HG03103 (cell line): ENCODE measurements around the gene PTPN11.
"Not testable (repeated sequence)": the region's sequence is repeated elsewhere in the genome, so short reads cannot be mapped to it uniquely, and the experiment has no call there.

ENCODE experiments used
- ATAC-seq: cut with Tn5 transposase; IDR thresholded peaks from one replicate; pipeline ENCODE4 v1.9.1; 2021; ENCODE audit warnings: low read depth; ENCODE audit not compliant: unreplicated experiment

The PTPN11 gene

DNA sequence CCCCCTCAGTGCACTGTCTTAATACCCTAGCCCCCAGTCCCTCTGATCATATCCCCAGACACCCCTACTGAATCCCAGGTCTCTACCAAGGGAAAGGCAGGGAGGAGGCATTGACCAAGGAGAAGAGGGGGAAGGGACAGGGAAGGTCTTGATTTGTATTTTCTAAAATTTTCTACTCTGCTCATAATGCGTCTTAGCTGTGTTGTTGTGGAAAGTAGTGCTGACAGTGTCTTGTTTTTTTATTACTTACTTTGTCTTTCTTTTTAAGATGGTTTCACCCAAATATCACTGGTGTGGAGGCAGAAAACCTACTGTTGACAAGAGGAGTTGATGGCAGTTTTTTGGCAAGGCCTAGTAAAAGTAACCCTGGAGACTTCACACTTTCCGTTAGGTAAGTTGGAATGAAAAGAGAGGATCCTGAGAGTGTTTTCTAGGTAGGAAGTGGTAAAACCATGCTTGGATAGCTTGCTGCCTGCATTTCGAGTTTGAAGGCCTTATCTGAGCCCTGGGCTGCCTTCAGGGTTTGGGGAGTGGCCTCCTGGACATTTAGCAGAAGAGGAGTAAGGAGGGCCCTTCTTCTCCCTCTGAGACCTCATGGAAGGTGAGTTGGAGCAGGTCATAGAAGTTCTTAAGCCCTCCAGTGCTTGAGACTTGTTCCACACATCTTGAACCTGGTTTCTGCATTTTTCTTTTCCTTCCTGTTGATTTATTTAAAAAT is 27.4 kb downstream of the PTPN11 start:
- no peak for ATAC-seq

DNA sequence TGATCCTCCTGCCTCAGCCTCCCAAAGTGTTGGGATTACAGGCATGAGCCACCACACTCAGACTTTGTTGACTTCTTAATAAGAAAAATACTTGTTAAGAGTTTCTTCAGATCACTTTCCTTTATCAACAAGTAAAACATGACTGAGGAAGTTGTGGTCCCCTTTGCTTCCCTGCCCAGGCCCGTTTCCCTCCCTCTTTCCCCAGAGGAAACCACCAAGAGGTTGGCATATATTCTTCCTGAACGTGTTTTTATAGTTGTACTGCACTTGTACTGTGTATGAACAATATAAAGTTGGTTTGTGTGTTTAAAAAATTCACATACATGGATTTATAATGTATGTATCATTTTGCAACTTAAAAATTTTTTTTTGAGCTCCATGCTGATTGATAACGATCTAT is 28.4 kb downstream of the PTPN11 start:
- ATAC-seq, result no peak

DNA sequence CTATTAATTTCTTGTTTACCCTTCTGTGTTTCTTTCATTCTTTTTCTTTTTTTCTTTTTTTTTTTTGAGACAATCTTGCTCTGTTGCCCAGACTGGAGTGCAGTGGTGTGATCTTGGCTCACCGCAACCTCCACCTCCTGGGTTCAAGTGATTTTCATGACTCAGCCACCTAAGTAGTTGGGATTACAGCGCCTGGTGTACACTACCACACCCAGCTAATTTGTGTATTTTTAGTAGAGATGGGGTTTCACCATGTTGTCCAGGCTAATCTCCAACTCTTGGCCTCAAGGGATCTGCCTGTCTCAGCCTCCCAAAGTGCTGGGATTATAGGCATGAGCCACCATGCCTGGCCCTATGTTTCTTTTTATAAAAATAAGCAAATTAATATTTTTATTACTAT is 29.4 kb downstream of the PTPN11 start:
- ATAC-seq, result not testable (repeated sequence)

DNA sequence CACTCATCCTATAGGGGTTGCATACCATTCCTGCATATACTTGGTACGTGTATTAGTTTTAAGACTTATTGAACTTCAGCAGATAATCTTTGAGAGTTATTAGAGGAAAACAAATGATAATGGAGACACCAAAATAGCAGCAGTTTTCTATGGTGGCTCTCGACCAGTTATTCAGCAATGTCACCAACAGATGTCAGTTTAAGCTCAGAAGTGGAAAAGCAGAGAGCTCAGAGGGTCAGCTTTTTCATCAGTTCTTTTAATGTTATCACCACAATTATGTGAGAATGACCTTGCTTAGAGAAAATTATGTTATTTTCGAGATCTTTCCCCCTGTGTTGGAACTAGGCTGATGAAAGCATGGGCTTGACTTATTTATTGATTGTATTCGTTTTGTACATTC is 32.0 kb downstream of the PTPN11 start:
- ATAC-seq, result no peak

DNA sequence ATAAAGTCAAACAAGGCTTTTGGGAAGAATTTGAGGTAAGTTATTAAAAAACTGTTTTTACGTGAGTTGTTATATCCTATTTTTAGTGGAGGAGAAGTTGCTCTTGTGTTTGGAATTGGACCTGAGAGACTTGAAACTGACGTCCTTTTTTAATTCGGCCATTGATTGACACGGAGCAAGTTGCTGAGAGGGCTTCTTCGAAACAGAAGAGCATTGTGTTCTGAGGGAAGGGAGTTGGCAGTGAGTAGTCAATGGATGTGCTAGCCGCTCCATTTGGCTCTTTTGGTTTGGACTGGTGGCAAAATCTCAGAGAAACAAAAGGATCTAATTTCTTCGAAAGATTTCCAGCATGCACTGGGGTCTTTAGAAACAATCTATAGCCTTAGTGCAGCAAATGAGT is 37.3 kb downstream of the PTPN11 start:
- no peak for ATAC-seq

DNA sequence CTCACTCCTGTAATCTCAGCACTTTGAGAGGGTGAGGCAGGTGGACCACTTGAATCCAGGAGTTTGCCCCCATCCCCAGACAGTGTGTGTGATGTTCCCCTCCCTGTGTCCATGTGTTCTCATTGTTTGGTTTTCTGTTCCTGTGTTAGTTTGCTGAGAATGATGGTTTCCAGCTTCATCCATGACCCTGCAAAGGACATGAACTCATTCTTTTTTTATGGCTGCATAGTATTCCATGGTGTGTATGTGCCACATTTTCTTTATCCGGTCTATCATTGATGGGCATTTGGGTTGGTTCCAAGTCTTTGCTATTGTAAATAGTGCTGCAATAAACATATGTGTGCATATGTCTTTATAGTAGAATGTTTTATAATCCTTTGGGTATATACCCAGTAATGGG is 38.4 kb downstream of the PTPN11 start:
- ATAC-seq, result not testable (repeated sequence)

DNA sequence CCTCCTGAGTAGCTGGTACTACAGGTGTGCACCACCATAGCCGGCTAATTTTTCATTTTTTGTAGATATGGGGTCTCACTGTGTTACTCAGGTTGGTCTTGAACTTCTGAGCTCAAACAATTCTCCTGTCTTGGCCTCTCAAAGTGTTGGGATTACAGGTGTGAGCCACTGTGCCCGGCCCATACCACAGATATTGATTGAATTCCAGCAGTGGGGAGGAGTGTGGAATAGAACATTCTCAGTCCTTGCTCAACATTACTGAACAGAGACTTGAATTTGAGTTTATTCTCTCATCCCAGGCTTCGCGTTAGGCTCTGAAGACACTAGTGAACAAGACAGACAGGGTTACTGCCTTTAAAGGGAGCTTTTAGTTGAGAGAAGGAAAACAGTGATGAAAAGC is 39.6 kb downstream of the PTPN11 start:
- no peak for ATAC-seq

DNA sequence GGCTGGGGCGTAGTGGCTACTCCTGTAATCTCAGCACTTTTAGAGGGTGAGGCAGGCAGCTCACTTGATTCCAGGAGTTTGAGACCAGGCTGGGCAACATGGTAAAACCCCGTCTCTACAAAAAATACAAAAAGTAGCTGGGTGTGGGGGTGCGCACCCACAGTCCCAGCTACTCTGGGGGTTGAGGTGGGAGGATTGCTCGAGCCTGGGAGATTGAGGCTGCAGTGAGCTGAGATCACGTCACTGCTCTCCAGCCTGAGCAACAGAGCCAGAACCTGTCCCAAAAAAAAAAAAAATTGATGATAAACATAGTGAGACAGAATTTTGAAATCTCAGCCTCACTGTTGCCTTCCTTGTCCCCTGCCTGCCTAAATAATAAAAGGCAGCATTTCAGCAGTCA is 40.0 kb downstream of the PTPN11 start:
- no peak for ATAC-seq

DNA sequence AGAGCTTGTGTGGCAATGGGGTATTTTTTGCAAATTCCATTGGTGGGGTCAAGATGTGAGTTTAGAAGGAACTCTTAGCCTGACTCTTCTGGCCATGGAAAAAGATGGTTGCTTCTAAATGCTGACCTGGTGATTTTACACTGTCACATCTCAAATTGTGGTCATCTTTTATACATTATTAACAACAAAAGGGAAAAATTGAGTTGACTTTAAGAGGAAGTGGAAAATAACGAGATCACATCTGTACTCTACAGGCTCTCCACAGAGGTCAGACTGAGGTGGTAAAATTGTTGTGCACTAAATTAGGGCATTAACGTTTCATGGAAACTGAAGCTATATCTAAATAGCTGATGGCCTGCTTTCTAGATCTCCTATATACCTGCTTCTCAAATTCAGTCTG is 44.7 kb downstream of the PTPN11 start:
- ATAC-seq, result no peak

DNA sequence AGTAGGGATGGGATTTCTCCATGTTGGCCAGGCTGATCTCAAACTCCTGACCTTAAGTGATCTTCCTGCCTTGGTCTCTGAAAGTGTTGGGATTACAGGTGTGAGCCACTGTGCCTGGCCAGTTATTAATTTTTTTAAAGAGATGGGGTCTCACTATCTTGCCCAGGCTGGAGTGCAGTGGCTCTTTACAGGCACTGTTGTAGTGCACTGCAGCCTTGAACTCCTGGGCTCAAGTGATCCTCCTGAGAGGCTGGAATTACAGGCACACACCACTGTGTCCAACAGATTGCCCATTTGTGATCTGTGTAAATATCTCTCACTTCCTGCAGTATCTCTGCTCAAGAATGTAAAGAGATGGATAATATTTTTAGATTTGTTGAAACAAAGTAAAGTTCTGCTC is 45.9 kb downstream of the PTPN11 start:
- ATAC-seq, result no peak

DNA sequence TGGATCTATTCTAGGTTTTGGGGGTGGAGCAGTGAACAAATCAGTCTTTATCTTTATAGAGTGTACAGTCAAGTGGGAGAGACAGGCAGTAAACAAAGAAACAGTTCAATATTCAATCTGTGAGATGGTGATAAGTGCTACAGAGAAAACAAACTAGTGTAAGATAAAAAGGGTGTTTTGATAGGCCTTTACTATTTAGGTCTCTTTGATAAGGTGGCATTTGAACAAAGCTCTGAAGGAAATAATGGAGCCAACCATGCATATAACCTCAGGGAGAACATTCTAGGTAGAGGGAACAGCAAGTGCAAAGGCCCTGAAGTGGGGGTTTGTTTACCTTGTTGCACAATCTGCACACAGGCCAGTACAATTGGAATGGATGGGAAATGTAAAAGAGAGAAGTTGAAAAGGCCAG is 47.3 kb downstream of the PTPN11 start:
- no peak for ATAC-seq

DNA sequence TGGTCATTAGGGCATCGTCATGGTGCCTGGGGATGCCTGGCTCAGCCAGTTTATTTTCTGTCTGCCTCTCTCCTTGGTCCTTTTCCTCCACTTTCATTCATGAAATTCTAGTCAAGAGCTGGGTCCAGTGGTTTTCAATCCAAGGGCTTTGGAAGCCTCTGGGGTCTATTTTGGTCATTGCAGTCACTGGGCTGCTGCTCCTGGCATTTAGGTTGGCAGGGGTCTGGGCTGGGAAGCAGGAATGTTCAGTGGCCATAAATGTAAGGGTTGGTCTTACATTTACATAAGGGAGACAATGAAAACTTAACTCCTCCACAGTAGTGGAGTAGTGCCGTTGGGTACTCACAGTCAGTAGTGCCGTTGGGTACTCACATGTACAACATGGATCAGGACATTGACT is 48.1 kb downstream of the PTPN11 start:
- ATAC-seq, result no peak

DNA sequence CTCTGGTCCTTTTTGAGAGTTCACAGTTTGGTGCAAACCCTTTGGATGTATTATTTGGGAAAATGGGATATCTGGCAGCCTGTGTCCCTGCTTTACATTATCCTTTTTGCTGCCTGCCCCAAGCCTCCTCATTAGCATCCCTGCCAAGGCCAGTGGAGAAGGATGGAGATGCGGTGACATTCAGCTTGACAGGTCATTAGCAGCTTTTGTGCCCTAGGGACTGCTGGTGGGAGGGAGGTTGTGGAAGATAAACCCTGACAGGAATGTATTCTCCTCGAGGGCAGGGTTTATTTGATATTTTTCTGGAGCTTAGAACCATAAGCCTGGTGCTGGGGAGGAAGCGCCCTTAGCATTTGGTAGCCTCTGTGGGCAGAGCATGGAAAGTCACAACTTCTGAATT is 49.3 kb downstream of the PTPN11 start:
- no peak for ATAC-seq

DNA sequence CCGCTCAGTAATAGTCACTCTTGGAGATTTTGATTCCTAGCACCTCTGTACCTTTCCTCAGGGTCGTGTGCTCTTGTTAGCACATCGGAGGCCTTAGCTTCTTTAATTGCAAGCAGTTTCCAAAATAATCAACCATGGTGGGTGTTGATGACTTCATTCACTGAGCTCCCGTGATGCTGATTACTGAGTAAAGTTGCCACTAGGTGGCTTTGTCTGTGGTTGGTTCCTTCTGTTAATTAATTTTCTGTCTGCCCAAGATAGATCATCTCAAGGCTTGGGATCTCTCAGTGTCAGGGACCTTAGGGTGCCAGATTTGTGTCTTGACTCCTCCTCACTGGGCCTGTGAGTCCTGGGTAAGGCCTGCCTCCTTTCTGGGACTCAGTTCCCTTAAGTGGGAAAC is 54.3 kb downstream of the PTPN11 start:
- no peak for ATAC-seq

DNA sequence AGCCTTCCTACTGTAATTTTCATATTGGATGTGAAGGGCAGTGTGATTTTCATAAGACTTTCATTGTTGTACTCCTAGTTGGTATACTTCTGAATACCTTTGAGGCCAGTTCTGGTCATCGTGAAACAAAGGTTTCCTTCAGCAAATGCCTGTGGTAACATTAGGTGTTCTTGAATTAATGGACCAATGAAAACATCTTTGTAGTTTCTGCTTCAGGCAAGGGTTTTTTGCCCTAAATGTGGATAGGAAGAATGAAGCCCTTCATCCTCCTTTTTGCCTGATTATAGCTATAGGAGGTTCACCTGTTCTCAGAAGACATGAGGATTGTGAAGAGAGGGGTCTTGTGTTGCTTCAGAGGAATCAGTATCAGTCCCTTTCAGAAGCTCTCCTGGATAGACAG is 60.7 kb downstream of the PTPN11 start:
- no peak for ATAC-seq

DNA sequence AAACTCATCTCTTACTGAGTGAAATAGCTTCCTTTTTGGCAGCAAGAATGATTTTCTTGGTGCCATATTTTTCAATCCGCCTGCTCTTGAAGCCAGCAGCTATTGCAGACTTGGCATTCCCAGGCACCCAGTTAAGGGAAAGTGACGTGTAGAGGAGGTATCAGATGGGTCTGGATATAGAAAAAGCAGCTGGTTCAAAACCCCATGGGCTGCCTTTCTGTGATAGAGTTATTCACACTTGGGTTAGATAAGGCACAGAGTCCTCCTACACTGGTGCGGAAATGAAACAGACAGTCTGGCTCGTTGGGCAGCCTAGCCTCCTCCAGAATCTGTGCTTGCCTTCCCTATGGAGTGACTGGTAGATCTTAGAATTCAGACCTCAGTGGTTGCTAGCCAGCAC is 62.2 kb downstream of the PTPN11 start:
- ATAC-seq, result no peak

DNA sequence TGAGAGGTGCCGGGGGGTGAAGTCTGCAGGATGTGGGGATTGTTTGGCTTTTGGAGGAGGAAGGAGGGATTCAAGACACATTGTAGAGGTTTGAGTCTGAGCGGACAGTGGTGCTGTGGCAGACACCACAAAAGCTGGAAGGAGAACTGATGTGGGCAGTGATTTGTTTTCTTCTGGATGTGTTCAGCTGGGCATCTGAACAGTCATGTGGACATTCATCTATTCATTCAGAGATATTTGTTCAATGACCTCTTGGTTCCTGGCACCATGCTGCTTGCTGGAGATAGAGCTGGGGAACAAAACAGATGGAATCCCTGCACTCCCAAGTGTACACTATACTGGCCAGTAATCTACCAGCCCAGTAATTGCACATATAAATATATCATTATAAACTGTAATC is 64.0 kb downstream of the PTPN11 start:
- ATAC-seq, result no peak

DNA sequence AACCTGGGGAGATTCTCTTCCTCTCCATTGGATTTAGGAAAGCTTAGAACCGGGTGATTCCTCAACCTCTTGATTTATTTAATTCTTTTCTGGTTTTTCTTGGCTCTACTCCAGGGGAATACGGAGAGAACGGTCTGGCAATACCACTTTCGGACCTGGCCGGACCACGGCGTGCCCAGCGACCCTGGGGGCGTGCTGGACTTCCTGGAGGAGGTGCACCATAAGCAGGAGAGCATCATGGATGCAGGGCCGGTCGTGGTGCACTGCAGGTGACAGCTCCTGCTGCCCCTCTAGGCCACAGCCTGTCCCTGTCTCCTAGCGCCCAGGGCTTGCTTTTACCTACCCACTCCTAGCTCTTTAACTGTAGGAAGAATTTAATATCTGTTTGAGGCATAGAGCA is 67.6 kb downstream of the PTPN11 start:
- no peak for ATAC-seq

DNA sequence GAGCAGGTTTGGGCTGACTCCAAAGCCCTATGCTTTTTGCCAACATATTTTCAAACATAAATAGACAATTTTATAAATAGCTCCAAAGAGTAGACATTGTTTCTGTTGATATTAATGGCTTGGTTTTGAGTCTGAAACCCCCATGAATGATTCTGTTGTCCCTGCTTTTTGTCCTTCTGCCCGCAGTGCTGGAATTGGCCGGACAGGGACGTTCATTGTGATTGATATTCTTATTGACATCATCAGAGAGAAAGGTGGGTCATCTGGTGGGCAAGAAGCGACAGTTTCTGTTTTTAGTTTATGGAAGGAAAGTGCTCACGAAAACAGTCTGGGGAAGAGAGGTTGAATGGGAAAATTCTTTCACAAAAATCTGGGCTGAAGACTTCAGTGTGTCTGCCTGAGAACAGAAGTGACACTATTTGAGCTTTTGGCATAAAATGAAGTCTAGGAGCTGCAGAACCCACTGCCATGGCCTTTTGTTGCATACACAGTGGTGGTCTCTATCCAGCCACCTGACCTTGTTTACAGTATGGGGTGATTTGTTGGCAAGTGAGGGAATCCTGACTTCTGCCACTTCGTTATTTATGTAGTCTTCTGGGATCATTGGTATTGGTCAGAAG is 69.6 kb downstream of the PTPN11 start:
- no peak for ATAC-seq

DNA sequence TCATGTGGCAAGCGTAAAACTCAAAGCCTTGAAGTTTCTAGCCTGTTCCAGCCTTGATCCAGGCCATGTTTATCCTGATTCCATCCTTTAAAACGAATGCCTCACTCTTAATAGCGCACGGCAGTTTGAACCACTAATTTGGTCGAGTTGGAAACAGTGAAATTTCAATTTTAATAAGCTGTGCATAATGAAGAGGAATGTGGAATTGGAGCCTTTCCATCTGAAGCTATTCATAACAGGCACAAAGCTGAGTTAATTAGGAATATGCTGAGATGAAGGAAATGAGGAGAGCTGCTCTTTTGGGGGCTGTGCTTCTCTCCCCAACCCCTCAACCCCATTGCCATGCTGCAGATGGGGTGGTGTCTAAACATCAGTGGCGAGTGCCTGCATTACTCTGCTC is 70.7 kb downstream of the PTPN11 start:
- no peak for ATAC-seq

DNA sequence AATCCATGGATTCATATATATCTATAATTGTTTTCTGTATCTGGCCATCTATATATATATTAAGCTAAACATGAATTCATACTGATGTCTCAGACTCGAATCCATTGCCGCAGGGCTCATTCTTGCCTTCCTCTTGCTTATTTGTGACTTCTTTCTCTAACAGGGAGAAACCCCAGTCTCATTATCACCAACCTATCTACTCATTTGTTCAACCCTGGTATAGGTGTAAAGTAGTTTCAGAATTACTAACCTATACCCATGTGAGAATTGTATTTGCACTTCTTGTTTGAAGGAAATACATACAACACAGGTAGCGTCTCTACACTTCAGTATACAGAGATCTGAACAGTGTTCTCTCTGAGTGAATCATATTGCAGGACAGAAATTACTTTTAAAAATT is 77.7 kb downstream of the PTPN11 start:
- no peak for ATAC-seq

DNA sequence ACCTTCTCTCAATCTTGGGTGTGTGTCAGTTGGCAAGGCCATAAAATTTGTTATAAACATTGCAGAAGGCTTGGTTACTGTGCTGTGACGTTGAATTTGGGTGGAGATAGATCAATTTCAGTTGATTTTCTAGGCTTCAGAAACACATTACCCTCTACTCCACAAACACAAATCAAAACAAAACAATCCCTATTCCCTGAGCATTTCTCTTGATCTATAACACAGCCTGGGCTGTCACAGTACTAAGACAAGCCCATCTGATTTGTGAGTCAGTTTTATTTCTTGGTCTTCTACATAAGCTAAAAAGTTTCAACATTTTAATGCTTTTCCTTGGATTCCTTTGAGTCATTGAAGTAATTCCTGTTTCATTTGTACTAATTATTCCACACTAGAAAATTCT is 79.8 kb downstream of the PTPN11 start:
- no peak for ATAC-seq

DNA sequence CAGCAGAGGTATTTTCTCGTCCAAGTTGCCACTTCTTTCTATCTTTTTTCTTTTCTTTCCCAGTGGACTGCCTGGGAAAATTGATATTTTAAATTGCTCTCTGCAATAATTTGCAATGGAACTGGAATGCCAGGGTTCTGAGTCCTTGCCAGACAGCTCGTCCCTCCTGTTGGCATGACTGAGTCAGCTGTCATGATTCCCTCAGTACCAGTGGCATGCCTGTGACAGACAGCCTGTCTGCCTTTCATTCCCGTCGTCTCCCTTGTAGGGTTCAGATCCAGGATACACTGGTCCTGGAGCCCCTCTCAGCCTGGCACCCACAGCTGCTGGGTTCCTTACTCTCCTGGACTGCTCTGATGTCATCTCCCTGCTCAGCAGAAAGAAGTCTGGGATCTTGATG is 84.8 kb downstream of the PTPN11 start:
- ATAC-seq, result no peak
